ENCODE measurements around the gene ARSD.

GRCh38 chrX:2897311-2897689, 31.8 kb downstream of the ARSD start:
- TF ChIP-seq CTCF (IDR thresholded peaks at IDR 0.05; ENCODE audit: low read depth, low read length) = no peak
- TF ChIP-seq POLR2A (IDR thresholded peaks at IDR 0.05; ENCODE audit: extremely low read depth, insufficient read length) = no peak
- no peak for TF ChIP-seq MYC (IDR thresholded peaks at IDR 0.05; ENCODE audit: low read depth, low read length)
- no peak for TF ChIP-seq MAX (IDR thresholded peaks at IDR 0.05; ENCODE audit: low read depth, low read length)
